Left hindlimb (tissue), 1 donor: Measurements from ENCODE around the gene NME9.
A peak's percentile ranks its signal among the peaks of the same experiment; 100 is the strongest.
"Not testable (repeated sequence)": the region's sequence is repeated elsewhere in the genome, so short reads cannot be mapped to it uniquely, and the experiment has no call there.

ENCODE experiments used
- DNase-seq: peaks from one replicate; pipeline ENCODE4 v3.0.0-alpha.2; 2018

The NME9 gene, protein sequence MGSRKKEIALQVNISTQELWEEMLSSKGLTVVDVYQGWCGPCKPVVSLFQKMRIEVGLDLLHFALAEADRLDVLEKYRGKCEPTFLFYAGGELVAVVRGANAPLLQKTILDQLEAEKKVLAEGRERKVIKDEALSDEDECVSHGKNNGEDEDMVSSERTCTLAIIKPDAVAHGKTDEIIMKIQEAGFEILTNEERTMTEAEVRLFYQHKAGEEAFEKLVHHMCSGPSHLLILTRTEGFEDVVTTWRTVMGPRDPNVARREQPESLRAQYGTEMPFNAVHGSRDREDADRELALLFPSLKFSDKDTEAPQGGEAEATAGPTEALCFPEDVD

GRCh38 chr3:138329127-138329983, at the start of gene NME9:
Gene NME9 (minus strand): TSS chr3:138329851. CDS start chr3:138329335, 516 bp downstream.
- peak; percentile 79 for DNase-seq

GRCh38 chr3:138378990-138379389, 49.3 kb upstream of the NME9 start:
- DNase-seq: no peak

GRCh38 chr3:138378331-138378730, 48.7 kb upstream of the NME9 start:
- no peak for DNase-seq

DNA sequence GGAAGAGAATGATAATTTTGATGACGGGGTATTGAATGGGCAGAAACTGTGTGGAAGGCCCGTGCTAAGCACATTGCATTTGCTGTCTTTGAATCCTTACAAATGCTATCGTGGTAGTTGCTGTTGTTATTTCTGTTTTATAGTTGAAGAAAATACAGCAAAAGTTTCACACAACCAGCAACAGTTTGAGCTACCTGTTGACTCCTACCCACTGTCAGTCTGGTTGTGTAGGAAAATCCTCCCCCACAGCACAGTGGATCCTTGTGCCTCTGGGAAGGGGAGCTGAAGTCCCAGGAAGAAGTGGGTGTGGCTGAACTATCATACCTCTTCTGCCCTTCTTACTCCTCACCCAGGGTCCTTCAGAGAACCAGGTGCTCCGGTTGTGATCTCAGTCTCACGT, 48.2 kb upstream of the NME9 start:
- DNase-seq: no peak

DNA sequence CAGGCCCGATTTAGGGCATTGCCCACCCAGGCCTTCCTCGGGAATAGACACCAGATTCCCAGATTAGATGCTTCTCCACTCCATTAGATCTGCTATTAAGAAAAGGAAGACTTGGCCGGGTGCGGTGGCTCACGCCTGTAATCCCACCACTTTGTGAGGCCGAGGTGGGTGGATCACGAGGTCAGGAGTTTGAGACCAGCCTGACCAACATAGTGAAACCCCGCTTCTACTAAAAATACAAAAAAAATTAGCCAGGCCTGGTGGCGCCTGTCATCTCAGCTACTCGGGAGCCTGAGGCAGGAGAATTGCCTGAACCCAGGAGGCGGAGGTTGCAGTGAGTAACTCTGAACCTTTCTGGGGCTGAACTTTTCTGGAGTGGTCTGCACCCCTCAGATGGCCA, 47.6 kb upstream of the NME9 start:
- not testable (repeated sequence) for DNase-seq

- DNase-seq: no peak
These were observed 47.0 kb upstream of the NME9 start for GRCh38 chr3:138376663-138377062.

DNA sequence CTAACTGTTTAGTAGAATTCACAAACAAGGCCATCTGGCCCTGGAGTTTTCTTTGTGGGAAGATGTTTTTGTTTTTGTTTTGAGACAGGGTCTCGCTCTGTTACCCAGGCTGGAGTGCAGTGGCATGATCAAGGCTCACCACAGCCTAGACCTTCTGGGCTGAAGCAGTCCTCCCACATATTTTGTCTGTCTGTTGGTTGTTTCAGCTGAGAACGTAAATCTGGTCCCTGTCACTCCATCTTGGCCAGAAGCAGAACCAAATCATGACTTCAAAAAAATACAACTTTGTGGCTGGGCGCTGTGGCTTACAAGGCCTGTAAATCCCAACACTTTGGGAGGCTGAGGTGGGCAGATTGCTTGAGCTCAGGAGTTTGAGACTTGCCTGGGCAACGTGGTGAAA, 45.8 kb upstream of the NME9 start:
- DNase-seq: no peak

GRCh38 chr3:138374573-138375134, 45.0 kb upstream of the NME9 start:
- no peak for DNase-seq

- DNase-seq: no peak
These were observed 44.1 kb upstream of the NME9 start for GRCh38 chr3:138373736-138374094.

DNA sequence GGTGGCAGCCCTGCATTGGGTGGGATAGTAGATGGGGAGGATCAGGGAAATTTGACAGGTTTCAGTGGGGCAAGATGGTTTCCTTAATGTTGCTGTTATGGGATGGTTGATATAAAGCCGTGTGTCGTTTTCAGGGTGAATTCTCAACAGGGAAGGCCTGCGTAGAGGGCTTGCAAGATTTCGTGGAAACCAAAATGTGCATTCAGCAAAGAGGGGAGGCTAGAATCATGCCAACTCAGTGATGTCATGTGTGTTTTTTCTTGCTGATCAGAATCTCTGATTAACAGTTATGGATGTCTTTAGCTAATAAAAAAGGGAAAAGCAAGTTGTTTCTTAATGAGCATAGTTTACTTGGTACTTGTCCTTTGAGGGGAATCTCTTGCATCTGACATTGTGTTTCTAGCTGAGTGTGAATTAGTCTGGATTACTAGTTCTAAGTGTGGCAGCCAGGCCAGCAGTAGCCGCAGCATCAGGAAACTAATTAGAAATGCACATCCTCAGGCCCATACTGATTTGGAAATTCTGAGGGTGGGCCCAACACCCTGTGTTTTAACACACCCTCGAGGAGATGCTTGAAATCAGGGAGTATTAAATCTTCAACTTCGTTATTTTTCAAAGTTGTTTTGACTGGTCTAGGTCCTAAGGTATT, 43.6 kb upstream of the NME9 start:
- no peak for DNase-seq

DNA sequence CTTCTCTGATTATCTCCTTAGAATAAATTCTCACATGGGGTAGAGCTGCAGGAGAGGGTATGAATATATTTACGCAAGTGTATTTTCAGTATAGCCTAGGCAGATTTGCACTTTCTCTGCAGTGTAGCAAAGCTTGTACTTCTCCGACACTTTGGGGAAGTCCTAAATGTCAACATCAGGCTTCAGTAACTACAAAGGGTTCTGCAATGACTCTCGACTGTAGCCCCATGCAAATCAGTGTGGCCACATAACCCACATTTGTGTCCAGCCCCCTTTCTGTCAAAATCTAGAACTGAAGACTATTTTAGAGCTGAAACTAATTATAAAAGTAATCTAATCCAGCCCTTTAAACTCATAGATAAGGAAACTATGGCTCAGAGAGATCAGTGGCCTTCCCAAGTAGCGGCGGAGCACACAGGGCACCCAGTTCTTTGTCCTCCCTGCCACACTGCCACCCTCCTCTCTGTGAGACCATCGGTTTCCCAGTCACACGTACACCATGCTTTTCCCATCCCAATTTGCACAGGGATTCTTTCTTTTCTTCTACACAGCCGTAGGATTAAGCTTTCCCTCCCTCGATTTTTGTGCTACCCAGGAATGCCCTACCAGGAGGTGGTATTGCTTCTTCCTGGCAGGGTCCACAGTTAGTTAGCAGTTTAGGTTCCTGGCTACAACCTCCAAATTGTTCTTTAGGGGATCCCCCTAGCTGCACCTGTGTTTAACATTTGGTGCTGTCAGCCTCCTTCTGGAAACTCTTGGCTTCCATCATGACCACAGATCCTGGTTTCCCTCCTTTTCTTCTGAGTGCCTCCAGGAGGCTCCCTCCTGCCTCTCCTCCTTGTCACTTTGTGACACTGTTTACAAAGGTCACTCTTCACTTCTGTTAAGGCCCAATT, 41.7 kb upstream of the NME9 start:
- no peak for DNase-seq

DNA sequence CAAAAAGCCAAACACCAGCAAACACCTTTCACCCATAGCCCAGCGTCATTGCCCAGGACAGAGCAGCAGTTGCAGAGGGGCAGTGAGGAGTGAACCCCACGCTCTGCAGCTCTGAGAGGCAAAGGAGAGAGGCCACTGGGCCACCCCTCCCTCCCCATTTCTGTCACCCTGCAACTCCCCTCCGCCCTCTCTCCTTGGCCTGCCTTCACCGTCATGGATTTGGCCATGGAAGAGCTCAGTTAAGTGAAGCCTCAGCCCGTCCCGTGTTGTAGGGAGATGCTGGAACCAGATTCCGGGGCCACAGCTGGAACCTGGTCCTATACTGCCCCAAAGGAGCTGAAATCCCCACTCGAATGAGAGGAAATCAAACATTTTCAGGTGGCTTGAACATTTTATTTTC, 40.7 kb upstream of the NME9 start:
- no peak for DNase-seq

DNA sequence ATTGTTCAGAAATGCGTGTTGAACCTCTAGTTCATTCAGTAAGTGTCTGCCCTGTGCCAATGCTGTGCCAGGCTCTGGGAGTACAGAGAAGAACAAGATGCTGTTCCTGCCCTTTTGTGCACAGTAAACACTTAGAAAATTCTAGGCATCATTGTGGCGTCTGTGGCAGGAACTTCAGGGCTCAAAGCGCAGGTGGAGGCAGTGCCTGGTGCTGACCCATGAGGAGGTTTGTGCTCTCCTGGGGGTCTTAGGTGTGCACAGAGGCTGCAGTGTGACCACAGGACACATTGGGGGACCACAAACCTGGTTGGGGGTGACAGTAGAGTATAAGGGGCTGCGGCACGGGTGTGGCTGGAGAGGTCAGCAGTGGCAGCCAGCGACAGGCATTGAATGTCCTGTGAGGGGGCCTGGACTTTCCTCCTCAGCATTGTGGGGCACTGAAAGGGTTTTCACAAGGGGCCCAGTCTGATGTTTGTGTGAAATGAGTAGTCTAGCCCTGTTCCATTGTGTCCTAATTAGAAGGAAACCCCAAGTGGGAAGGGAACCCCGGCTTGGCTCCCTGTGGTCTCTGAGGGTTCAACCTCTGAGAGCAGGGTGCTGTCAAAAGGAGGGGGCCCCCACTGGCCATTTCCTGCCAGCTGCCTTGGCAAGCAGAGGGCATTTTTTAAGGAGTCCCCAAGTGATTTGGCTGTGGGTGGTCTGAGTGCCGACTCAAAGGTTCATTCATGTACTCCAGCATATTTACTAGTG, 39.7 kb upstream of the NME9 start:
- DNase-seq: no peak

GRCh38 chr3:138367911-138368310, 38.3 kb upstream of the NME9 start:
- DNase-seq: peak; percentile 84

DNA sequence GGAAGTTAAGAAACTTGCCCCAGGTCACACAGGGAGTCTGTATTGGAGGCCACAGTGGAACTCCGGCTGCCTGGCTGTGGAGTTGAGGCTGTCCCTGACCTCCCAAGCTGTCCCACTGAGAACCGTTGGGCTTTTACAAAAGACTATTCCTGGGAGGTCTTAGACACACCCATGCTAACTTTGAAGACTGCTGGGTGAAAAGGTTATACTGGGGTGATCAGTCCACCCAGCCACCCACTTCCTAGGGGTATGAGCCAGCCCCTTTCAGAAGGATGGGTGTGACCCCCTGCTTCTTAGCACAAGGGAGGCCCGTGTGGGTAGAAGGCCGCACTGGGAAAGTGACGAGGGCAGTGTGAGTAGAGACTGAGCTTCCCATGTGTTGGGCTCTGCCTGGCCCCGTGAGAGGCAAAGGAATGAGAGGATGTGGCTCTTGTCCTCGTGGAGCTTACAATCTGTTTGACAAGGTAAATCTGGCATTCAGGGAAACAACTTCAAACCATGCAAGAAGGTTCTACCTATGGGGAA, 37.7 kb upstream of the NME9 start:
- no peak for DNase-seq

DNA sequence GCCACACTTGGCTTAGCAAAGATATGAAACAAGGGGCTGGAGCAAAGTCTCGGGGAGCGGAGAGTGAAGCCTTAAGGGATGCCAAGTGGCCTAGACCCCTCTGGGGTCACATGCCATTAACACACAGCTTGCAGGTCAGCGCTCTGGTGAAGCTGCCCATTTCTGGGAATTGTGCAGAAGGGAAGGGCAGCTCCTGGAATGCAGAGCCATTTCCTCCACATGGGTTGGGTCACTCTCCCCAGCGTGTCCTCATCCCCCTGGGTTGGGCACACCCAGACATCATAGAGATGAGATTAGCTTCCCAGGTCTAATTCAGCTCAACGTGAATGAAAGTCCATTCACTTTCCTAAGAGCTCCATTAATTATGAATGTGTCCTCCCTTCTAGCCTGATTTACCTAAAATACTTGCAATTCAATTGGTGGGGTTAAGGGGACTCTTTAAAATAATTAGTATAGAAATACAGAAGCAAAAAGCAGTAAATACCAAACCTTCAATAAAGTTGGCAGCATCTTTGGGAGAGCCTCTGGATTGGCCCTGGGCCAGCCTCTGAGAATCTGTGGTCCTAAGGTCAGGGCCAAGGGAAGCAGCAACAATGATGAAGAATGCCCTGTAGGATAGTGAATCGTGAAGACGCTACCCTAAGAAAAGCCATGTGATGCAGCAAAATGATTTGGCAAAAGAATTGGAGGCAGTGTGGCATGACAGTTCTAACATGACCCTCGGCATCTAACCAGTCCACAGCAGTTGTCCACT, 36.5 kb upstream of the NME9 start:
- no peak for DNase-seq

DNA sequence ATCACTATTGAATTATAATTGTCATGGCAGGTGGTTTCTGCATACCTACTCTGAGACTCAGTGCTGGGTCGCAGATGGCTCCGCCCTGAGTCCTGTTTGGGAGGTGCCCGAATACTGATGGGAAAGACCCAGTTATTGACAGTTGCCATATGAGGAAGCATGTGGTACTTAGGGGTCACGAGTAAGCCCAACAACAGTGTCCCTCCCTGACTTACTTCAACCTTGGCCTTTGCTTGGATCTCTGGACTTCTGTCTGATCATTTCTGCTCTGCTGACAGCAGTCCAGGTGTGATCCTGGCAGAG, 35.6 kb upstream of the NME9 start:
- DNase-seq: no peak

GRCh38 chr3:138364356-138365252, 35.0 kb upstream of the NME9 start:
- no peak for DNase-seq

DNA sequence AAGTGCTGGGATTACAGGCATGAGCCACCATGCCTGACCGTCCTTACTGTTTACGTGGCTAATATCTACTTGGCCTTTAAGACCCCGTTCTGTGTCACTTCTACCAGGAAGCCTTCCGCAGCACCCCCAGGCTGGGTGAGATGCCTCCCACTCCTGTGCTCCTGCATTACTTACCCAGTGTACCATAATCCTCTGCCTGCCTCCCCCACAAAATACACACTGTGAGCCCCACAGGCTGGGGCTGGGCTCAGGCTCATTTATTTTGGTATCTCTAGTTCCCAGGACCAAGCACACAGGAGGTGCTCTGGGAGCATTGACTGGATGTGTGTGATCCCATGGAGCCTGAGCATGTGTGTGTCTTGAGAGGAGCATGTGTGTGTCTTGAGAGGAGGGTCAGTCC, 33.7 kb upstream of the NME9 start:
- no peak for DNase-seq

DNA sequence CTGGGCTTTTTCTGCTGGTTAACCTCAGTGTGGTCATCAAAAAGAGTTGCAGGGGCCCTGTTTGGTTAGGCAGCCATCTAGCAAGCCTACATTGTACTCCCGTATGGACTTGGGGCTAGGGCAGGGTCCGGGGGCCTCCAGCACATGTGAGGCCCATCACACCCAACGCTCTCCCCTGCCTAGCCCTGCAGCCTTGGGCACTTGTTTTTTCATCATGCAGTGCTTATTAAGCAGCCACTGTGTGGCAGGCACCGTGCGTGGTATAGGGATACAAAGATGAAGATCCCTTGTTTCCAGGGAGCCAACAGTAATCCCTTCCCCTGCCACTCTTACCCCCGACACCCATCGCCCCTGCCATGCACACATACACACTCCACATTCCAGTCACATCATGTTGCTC, 32.9 kb upstream of the NME9 start:
- no peak for DNase-seq
